HG02973 (cell line): ENCODE data around the gene DTNB.

Source experiments
- ATAC-seq: cut with Tn5 transposase; IDR thresholded peaks from one replicate; pipeline ENCODE4 v1.9.1; 2021; ENCODE audit warnings: moderate library complexity; ENCODE audit not compliant: unreplicated experiment

The DTNB gene

DNA sequence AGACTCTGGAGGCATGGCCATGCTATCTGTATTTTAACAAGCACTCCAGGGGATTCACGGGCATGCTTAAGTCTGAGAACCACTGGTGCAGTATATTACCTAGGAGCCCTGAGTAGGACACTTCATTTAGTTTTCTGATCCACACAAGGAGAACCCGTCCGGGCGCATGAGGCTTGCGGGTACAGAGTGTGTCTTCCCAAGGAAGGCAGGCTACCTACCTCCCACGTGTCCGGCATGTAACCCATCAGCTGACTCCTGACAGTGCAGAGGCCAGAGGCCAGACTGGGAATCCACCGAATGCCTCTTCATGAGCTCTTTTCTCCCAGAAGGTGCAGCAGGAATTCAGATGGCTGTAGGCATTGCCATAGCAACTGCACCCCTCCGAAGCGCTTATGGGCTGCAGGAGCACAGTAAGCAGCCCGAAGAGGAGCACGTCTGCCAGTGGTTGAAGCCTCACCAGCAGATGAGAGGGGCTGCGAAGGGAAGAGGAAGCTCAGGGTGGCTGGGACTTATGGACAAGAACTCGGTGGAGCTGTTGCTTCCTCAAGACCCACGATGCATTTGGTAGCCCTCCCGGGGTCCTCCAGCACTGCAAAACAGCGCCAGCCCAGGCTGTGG is 297.9 kb downstream of the DTNB start:
- ATAC-seq, result no peak

DNA sequence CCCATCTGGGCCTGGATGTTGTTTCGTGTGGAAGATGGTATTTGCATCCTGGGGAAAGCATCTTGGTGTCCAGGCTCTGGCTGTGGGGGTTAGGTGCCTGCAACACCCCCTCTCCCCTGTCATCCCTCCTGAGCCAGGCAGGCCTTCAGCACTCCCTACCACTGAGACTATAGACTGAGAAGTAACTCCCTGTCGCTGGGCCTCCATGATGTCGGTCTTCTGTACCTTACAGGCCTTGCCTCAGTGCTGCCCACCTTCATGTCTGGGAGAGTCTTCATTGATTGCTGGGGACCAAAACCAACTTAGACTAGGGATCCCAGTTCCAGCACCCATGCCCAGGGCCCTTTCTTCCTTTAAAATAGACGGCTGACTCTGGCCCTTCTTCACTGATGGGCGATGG is 298.6 kb downstream of the DTNB start:
- no peak for ATAC-seq

DNA sequence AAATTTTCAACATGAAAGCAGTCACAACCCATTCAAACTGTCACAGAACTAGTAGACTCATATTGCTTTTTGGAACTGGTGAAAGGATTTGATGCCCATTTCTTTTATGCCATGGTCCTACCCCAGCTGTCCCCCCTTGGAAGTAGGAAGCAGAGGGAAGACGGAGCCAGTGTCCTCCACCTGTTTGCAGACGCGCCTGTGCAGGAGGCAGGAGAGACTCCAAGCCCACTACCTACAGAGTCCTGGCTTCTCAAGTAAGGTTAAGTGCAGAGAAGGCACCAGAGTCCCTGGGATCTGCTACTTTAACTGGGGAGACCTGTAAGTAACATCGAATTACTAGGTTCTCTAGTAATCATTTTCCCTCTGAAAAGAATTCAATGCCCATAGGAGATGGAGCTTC is 299.0 kb downstream of the DTNB start:
- no peak for ATAC-seq

DNA sequence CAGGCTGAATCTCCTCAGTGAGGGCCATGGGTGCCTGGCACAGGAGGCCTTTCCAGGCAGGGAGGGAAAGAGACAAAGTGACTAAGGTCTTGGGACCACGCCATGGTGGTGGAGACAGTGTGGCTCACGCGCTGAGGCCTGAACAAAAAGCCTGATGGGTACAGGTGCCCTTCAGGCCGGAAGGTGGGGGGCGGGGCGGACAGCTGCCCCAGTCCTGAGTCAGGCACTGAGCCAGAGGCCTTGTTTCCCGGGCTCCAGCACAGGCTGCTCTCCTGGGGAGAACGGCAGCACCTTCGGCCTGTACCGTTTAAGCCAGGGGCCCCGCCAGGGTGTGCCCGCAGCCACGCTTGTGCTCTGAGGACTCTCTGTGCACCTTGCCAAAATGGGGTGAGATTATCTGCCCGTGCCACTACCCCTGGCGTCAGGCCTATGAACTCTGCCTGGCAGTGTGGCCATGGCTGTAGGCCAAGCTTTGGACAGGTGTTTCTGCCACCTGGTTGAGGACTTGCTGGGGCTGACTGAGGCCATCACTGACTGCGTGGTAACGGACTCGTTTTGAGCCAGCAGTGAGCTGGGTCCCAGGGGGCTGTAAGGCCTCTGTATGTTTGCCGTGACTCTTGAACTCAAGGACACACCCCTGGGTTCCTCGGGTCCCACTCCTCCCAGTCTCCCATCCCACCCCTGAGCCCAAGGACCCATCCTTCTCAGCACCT is 300.0 kb downstream of the DTNB start:
- no peak for ATAC-seq

DNA sequence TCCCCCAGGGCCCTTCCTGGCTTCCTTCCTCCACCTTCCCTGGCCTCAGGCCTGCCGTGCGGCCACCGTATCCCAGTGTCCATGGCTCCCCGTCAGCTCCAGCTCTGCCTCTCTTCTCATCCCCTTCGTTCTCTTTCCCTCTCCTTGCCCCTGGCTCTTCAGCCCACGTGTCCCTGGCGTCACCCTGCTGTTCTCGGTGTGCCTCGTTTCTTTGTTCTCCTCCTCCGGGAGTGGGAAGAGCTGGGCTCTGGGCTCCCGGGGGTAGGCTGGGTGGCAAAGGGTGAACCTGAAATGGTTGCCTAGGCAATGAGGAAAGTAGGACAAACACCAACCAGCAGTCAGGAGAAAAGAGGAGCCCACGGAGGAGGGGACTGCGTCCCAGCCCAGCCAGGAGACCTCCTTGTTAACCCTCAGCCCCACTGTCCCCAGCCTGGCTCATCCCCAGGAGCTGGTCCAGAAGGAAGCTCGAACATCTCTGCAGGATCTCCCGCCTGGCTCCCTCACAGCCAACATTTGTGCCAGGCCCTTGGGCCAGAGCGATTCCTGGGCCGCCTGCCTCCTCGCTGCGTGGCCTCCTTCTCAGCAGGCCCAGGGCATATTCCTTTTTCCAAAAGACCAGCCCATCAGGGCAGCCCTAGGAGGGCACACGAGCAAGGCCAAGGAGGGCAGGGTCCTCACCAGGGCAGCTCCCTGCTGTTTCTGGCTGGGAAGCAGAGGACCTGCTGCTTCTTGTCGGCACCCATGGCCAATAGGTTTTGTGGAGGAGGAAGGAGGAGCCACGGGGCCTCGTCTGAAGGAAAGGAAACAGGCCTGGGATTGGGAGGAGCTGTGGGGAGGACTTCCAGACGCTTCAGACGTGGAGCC is 300.7 kb downstream of the DTNB start:
- no peak for ATAC-seq

DNA sequence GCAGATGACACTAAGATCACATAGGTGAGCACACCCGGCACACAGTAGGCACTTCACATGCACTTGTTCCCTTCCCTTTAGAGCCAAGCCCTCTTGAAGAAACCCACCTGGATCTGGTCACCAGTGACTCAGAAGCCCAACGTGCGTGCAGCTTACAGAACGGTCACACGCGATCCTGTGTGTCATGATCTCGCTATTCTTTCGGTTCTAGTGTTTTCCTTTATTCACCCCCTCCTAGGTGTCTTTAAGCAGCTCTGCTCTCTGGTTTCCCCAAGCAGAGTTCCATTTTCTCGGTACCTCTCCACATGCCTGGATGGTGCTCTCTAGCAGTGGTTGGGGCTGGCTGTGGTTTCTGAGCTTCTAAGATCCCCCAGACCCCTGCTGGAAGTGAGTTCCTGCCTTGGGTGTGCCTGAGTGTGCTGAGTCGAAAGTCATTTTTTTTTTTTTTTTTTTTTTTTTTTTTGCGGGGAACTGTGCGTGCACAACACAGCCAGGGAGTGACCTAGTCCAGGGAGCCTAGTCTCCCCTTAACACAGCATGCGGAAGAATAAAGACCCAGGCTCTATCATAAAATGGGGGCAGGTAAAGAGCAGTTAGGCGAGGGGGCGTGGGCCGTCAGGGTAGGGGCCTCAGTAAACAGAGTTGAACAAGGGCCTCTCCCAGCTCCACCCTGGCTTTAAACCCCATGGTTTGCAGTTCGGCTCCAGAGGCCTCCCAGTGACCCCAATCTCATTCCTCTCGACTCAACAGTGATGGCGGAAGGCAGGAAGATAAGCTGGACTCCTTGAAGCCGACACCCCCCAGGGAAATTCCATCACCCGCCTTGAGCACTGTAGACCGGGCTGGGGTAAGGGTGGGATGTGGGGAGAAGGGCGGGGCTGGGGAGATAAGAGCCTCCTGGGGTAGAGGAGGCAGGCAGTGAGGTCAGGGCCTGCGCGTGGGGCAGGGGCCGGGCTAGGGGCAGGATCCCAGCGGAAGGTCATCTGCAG is 301.8 kb downstream of the DTNB start:
- ATAC-seq, result no peak

DNA sequence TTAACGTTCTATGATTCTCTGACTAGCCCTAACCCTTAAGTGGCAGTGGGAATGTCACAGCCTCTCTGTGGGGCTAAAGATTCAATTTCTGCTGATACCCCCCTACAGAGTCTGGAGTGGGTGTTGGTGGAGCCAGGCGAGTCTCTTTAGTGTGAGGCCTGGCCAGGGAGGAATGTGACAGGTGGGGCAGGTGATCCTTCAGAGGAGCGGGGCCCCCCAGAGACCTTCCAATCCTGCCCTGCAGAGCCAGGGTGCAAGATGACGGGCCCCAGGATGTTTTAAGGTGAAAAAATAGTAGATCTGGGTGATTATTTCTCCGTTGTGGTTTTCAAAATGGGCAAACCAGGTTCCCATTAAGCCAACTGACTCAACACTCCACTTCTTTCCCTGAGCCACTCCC is 303.5 kb downstream of the DTNB start:
- ATAC-seq, result no peak

DNA sequence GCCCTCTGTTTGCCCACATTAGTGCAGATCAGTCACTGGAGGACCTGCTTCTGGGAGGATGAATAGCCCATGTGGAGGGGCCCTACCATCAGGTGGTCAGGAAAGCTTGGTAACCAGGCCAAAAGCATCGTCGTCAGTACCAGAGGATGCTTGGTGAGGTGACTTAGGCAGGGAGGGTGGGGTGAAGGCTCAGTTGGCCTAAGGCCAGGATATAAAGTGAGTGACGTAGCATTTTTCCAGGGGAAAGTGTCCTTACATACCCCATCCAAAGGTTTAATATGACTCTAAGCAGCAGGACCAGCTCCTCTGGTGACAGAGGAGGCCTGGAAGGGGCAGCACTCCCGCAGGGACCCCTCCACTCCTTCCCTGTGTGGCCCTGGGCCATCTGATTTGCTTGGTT is 303.9 kb downstream of the DTNB start:
- no peak for ATAC-seq

DNA sequence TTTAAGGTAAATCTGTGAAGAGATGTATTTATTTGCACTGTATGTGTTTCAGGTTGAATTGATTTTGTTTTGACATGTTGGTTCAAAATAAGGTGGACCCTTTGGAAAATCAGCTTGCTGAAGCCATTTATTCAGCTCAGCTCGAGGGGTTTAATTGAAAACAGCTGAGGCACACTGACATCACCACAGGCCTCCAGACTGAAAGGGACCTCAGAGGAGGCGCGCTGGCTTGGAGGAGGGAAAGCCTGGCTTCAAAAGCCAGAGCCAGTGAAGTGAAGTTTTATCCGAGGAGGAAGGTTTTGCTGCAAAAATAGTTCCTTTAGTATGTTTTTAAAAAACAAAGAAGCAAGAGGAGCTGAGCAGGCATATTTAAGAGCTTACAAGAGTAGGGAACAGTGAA is 304.7 kb downstream of the DTNB start:
- no peak for ATAC-seq

DNA sequence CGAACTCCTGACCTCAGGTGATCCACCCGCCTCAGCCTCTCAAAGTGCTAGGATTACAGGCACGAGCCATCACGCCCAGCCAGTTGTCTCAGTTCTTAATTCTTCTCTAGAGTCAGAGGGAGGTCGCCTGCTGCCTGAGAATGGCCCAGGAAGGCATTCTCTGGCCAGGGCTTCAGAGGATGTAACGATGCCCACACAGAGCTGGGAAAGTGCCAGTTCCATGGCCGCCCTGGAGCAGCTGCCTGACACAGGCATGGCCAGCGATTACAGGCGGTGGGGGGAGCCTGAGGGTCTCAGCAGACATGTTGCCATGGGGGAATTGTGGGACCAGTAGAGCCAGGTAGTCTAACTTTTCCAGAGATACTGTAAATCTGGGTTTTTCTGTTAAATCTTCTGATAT is 306.1 kb downstream of the DTNB start:
- ATAC-seq, result no peak

DNA sequence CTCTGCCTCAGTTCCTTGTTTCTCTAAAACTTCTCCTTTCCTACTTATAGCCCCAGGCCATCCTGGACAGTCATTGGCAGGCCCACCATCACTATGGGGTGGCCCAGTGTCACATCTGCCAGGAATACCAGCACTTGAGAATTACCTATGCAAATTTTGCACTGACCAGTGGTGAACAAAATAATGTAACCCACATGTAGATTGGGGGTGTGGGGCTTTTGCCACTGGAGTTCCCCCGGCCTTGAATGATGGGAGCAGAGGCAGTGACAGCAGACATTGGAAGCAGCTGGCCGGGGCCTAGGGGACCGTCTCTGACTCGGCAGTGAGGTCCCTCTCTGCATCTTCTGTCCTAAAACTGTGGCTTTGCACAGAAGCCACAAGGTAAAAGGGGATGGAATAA is 306.7 kb downstream of the DTNB start:
- no peak for ATAC-seq

DNA sequence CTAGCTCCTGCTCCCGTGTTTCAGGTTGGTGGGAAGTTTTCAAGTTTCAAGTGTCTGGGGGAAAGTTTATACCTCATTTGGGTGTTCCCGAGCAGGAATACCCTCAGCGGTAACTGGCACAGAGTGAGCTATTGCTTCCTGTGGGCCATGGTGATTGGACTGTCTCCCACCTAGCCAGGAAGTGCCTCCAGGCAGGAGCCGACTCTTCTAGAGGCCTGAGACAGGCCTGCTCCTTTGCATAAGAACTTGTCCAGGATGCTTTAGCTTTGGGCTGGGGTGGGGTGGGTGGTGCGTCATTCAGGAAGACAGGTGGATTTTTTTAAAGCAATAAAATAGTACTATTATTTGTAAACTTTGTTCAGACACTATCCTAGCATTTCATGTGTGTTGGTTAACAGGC is 308.1 kb downstream of the DTNB start:
- no peak for ATAC-seq

DNA sequence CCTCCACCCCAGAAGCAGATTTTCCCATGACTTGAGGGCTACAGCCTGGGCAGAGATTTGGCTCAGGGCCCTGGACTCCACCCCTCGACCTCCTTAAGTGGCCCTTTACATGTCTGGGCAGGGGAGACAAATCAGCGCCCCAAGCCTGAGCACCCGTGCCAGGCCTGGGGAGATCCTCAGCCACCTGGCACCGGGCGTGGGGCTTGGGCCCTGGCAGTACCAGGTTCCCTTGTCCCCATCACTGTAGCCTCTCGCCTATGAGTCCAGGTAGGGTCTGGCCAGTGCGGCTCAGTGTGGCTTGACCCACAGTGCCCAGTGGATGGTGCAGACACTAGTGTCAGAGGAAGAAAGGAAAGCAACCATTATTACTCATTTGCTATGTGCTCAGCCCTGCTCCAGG is 309.6 kb downstream of the DTNB start:
- ATAC-seq, result no peak

DNA sequence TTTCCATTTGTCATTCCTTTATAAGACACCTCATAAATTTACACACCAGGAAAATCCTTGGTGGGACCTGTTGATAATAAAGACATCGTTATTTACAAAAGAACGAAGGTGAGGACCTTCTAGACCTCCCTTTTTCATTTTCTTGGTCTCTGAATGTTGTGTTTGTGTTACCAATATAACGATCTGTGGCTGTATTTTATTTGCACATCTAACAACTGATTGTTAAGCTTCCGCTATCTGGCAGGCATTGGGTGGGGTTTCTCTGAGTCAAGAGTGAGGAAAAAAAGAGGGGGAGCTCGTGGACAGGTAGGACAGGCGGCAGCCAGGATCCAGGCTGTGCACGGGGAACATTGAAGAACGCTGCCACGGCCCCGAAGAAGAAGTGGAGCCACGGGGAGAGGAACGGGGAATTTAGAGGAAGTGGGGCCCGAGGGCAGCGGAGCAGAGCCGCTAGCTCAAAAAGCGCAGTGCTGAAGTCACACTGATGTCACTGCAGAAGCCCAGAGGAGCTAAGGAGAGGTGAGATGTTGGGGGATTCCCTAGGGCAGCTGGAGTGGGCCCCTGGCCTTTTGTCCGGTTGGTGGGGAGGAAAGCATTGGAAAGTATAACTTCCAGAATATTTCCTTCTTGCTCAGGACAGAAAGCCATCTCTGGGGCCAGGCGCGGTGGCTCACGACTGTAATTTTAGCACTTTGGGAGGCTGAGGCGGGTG is 310.8 kb downstream of the DTNB start:
- ATAC-seq, result peak; percentile 67

DNA sequence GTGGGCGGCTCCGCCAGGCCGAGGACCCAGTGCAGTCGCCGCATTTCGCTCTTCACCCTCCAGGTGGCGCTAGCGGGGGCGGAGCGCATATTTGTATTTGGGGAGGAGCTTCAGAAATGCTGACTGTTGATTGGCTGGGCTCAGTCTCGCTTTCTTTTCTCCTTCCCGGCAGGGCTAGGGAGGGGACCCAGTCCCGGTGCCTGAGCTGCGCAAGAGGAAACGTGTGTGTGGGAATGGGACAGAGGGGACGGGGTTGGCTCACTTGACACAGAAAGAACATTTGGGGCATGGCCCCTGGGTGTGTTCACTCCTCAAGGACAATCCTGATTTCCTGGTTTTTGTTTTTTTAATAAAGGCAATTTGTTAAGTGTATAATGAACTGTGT is 311.3 kb downstream of the DTNB start:
- ATAC-seq, result peak; percentile 83

DNA sequence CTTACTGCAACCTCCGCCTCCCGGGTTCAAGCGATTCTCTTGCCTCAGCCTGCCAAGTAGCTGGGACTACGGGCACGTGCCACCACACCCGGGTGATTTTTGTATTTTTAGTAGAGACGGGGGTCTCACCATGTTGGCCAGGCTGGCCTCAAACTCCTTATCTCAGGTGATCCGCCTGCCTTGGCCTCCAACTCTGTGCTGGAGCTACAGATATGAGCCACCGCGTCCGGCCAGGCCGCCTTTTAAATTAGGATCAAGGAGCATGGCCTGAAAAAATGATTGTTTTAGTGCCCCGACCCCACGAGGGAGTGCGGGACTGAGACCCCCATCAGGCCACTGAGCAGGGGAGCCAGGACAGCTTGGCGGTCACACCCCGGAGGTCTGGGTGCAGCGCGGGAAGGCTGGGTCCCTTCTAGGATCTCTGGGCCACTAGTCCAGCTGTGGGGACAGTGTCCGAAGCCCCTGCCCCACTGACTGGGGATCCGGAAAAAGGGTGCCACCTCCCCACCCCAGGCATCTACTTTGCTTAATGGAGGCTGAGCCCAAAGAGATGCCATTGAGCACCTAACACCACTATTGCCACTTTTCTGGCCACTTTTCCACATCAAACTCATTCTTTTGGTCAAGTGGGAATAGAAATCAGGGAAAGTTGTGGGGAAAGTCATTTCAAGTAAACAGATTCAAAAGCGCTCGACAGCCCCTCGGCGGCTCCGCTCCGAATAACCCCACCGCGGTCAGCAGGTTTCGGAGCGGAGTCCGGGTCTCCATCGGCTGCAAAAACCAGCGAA is 311.9 kb downstream of the DTNB start:
- no peak for ATAC-seq

DNA sequence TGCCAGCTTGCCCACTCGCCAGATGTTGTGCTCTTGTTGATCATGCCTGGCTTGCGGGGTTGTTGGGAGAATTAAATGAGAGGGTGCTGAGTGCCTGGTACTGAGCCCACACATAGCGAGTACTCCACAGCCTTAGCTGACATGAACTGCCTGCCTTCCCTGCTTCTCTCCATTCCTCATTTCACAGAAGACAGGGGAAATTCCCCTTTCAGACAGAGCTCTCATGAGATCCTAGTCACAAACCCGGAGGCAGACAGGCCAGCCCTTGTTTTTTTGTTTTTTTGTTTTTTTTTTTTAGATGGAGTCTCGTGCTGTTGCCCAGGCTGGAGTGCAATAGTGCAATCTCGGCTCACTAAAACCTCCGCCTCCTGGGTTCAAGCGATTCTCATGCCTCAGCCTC is 314.5 kb downstream of the DTNB start:
- ATAC-seq, result no peak

DNA sequence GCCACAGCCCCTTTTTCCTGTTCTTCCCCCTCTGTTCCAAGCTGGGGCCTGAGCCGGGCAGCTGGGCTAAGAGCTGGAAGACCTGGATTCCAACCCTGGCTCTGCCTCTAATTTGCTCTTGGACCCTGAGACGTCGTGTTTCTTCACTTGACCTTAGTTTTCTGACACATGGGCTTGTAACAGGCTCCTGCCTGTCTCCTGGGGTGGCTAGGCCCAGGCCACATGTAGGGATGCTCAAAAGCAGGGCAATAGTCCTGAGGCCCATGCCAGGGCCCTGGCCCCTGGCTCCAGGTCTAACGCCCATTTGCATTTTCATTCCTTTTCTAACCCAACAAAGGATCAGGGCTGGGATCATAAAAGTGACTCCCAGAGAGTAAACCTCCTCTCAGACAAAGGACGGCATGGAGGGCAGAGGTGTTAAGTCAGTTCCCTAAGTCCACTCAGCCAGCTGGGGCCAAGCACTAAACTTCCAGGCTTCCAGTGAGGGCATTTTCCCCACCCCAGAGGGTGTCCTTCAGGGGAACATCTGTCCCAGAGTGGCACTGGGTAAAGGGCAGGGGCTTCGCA is 315.0 kb downstream of the DTNB start:
- ATAC-seq, result no peak

DNA sequence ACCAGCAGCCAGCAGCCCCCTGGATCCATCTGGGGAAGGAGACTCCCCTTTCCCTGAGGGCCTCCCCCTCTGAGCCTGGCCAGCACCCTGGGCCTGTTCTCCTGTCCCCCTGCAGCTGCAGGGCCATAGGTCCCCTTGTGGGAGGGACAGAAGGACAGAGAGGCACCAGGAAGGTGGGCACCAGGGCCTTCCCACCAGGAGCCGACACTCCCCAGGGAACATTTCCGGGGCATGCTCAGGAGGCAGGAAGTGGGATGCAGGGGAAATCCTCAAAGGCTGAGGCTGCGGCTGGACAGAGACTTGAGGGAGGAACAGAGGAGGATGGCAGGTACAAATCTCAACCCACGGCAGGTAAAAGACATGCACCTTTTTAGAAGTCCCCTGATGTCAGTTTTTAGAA is 317.3 kb downstream of the DTNB start:
- no peak for ATAC-seq
